ENCODE data around the gene WNT5A. TPM values are rescaled to one million over a fixed set of nuclear protein-coding genes. Genes with fewer than 3 reads are reported as not detected.

The WNT5A gene
- total RNA-seq, 1 experiment from 2014 or later, result 0.15 TPM

DNA sequence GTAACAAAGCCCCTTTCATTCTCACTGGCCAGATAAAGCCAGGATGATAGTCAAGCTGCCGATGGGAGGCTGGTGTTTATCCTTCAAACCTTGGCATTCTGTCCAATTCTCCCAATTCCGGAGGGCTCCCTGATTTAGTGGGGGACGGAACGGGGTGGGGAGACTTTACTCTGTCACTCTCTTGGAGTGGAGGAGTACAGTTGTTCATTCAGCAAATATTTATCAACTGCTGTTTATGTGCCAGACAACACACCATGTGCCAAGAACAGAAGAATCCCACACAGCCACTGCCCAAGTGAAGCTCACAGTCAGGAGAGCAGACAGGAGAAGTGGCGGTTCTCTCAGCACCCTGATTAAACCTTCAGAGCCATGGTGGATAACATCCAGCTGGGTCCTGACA lies 63.3 kb downstream of the WNT5A start:
- no peak for TF ChIP-seq POLR2A (IDR thresholded peaks at IDR 0.05; ENCODE audit: borderline replicate concordance, extremely low read depth, insufficient read depth, insufficient read length)
- TF ChIP-seq FOSL1 (IDR thresholded peaks at IDR 0.05; ENCODE audit: low read depth), result no peak
- no peak for TF ChIP-seq CTCF (IDR thresholded peaks at IDR 0.05 in 2 of 3, conservative IDR thresholded peaks at IDR 0.05 in 1 of 3; ENCODE audit: borderline replicate concordance in 1 of 3, insufficient read depth in 1 of 3, low read depth in 2 of 3, low read length in 2 of 3)
- TF ChIP-seq SRF (IDR thresholded peaks at IDR 0.05; ENCODE audit: low read depth), result no peak
- TF ChIP-seq YY1 (IDR thresholded peaks at IDR 0.05; ENCODE audit: extremely low read depth, insufficient replicate concordance, low read depth, low read length), result no peak
- TF ChIP-seq JUND (IDR thresholded peaks at IDR 0.05), result no peak
- no peak for TF ChIP-seq CBX3 (IDR thresholded peaks at IDR 0.05; ENCODE audit: low read depth)
- TF ChIP-seq, protein P1, sequence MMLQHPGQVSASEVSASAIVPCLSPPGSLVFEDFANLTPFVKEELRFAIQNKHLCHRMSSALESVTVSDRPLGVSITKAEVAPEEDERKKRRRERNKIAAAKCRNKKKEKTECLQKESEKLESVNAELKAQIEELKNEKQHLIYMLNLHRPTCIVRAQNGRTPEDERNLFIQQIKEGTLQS (IDR thresholded peaks at IDR 0.05), result no peak
- TF ChIP-seq TCF7L2 (IDR thresholded peaks at IDR 0.05; ENCODE audit: borderline replicate concordance, extremely low read depth, insufficient read depth, insufficient read length), result no peak
- TF ChIP-seq POLR2AphosphoS5 (IDR thresholded peaks at IDR 0.05; ENCODE audit: low read depth, low read length), result no peak
- TF ChIP-seq, protein P2, sequence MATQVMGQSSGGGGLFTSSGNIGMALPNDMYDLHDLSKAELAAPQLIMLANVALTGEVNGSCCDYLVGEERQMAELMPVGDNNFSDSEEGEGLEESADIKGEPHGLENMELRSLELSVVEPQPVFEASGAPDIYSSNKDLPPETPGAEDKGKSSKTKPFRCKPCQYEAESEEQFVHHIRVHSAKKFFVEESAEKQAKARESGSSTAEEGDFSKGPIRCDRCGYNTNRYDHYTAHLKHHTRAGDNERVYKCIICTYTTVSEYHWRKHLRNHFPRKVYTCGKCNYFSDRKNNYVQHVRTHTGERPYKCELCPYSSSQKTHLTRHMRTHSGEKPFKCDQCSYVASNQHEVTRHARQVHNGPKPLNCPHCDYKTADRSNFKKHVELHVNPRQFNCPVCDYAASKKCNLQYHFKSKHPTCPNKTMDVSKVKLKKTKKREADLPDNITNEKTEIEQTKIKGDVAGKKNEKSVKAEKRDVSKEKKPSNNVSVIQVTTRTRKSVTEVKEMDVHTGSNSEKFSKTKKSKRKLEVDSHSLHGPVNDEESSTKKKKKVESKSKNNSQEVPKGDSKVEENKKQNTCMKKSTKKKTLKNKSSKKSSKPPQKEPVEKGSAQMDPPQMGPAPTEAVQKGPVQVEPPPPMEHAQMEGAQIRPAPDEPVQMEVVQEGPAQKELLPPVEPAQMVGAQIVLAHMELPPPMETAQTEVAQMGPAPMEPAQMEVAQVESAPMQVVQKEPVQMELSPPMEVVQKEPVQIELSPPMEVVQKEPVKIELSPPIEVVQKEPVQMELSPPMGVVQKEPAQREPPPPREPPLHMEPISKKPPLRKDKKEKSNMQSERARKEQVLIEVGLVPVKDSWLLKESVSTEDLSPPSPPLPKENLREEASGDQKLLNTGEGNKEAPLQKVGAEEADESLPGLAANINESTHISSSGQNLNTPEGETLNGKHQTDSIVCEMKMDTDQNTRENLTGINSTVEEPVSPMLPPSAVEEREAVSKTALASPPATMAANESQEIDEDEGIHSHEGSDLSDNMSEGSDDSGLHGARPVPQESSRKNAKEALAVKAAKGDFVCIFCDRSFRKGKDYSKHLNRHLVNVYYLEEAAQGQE (IDR thresholded peaks at IDR 0.05; ENCODE audit: low read depth), result no peak
- TF ChIP-seq CEBPB (IDR thresholded peaks at IDR 0.05; ENCODE audit: low read depth), result no peak
- TF ChIP-seq SIN3A (IDR thresholded peaks at IDR 0.05; ENCODE audit: low read depth), result no peak
- Histone ChIP-seq H4K20me1 (ENCODE audit: insufficient read depth) (no peaks in the 10 kb centered on the region), H3K4me2 (ENCODE audit: low read length) (no peak overlapping the region), H3K9me3 (ENCODE audit: control insufficient read depth in 1 of 2, insufficient read depth in 1 of 2, low read depth in 1 of 2, low read length in 2 of 2) (peaks cover 0 to 12% of the 10 kb centered on the region in 2 experiments; a peak in 1 of 4 replicates), H3K79me2 (ENCODE audit: insufficient read depth, low read length) (no peaks in the 10 kb centered on the region), H3K36me3 (ENCODE audit: control insufficient read depth in 1 of 2, insufficient read depth in 2 of 2, low read length in 2 of 2) (no peaks in the 10 kb centered on the region), H3K9me2 (ENCODE audit: insufficient read depth) (no peaks in the 10 kb centered on the region), H2AFZ (ENCODE audit: low read depth, low read length, poor library complexity, severe bottlenecking) (no peak overlapping the region), H3K9ac (ENCODE audit: low read length) (no peak overlapping the region), H3K27ac (ENCODE audit: low read depth, low read length) (no peak overlapping the region), H3K27me3 (ENCODE audit: insufficient read depth, low read length) (no peaks in the 10 kb centered on the region), H3K4me1 (ENCODE audit: control insufficient read depth in 1 of 2, insufficient read depth in 2 of 2, low read length in 2 of 2) (no peaks in the 10 kb centered on the region), H3K4me3 (replicated peaks in 1 of 2; ENCODE audit: low read depth in 1 of 2, low read length in 2 of 2) (no peak overlapping the region)
- ChIA-PET CTCF (no interaction called here), RAD21 (ENCODE audit: low non-redundant PET in 1 of 2, low total read pairs in 2 of 2, uncharacterized antibody in 2 of 2, unreplicated experiment in 2 of 2) (no interaction called here), POLR2A (no interaction called here)
- no TSS peak for BruUV-seq (replicated peaks)
- ATAC-seq, result no peak
- DNase-seq (ENCODE audit: low read depth, low spot score), result no peak
- intact Hi-C loops (cut with micrococcal nuclease), result no loop called here

Data from HCT116 (cell line).